HCT116 (cell line): Measurements from ENCODE around the gene KIF26B. TPM values are rescaled to one million over a fixed set of nuclear protein-coding genes. Genes with fewer than 3 reads are reported as not detected.

Experiments
- ATAC-seq: fragments of 200-7000 bp; cut with Tn5 transposase; 2 replicates; pipeline ENCODE4 v1.9.1; 2020; ENCODE audit warnings: mild to moderate bottlenecking, moderate library complexity
- BruUV-seq: library from RNA; stranded (reverse); fragments of 400-500 nt; replicated peaks from 2 replicates; lab custom pipeline; 2021; lab: Mats Ljungman, UMichigan
- CTCF ChIA-PET: fragments of 300-600 bp; sonication (Branson Sonifier 250); formaldehyde crosslinking; loops from one replicate; lab custom pipeline; 2021; ENCODE audit warnings: antibody characterized with exemption; lab: Charles Lee
- POLR2A ChIA-PET: fragments of 300-600, 350-600 bp; sonication (Branson Sonifier 250); formaldehyde crosslinking; loops from one replicate; lab custom pipeline; 2021; ENCODE audit warnings: antibody characterized with exemption; lab: Charles Lee
- RAD21 ChIA-PET, 2 experiments: fragments of 300-600 bp; sonication (Branson Sonifier 250); formaldehyde crosslinking; loops; one replicate each; lab custom pipeline; 2023; ENCODE audit warnings: low total read pairs in 2 of 2; ENCODE audit not compliant: uncharacterized antibody in 2 of 2, unreplicated experiment in 2 of 2, low non-redundant PET in 1 of 2; lab: Charles Lee
- DNase-seq: peaks from one replicate; pipeline ENCODE4 v3.0.0-alpha.2; 2010; ENCODE audit warnings: low read depth, low spot score
- H2AFZ ChIP-seq: fragments of 200-600 bp; shearing (Covaris generic), sonication (generic); 2 replicates; pipeline ENCODE4 v1.6.1; 2017; ENCODE audit warnings: low read depth, mixed run types, mixed read lengths, antibody characterized with exemption, low read length; ENCODE audit not compliant: poor library complexity, severe bottlenecking
- H3K27ac ChIP-seq: 2 replicates; pipeline ENCODE4 v1.5.1; 2012; ENCODE audit warnings: low read depth, low read length
- H3K27me3 ChIP-seq: fragments of 200-600 bp; sonication (generic); 2 replicates; pipeline ENCODE4 v1.6.1; 2016; ENCODE audit warnings: mixed run types, low read length, mixed read lengths; ENCODE audit not compliant: insufficient read depth
- H3K36me3 ChIP-seq, 2 experiments: fragments of 200-500 bp in 1 of 2; fragments of 200-600 bp in 1 of 2; sonication (Bioruptor generic) in 1 of 2; sonication (generic) in 1 of 2; 2 replicates each; pipeline versions ENCODE4 v1.5.1 to v1.6.1; 2014 to 2016; ENCODE audit warnings: low read length in 2 of 2, inconsistent platforms in 1 of 2, mixed read lengths in 1 of 2, mixed run types in 1 of 2; ENCODE audit not compliant: insufficient read depth in 2 of 2, control insufficient read depth in 1 of 2
- H3K4me1 ChIP-seq, 2 experiments: fragments of 200-600 bp in 1 of 2; sonication (generic) in 1 of 2; 2 replicates each; pipeline versions ENCODE4 v1.5.1 to v1.6.1; 2012 to 2017; ENCODE audit warnings: low read length in 2 of 2, inconsistent platforms in 1 of 2, mild to moderate bottlenecking in 1 of 2, mixed read lengths in 1 of 2, mixed run types in 1 of 2, moderate library complexity in 1 of 2; ENCODE audit not compliant: insufficient read depth in 2 of 2, control insufficient read depth in 1 of 2
- H3K4me2 ChIP-seq: fragments of 200-600 bp; sonication (generic); 2 replicates; pipeline ENCODE4 v1.6.1; 2017; ENCODE audit warnings: mixed run types, low read length, mixed read lengths
- H3K4me3 ChIP-seq, 2 experiments: fragments of 200-600 bp in 1 of 2; sonication (generic) in 1 of 2; replicated peaks in 1 of 2; 2 replicates each; pipeline ENCODE4 v1.5.1; 2011 to 2016; ENCODE audit warnings: low read length in 2 of 2, control low read depth in 1 of 2, low read depth in 1 of 2, mild to moderate bottlenecking in 1 of 2, mixed read lengths in 1 of 2, mixed run types in 1 of 2
- H3K79me2 ChIP-seq: fragments of 200-600 bp; sonication (generic); 2 replicates; pipeline ENCODE4 v1.6.1; 2017; ENCODE audit warnings: mild to moderate bottlenecking, mixed run types, low read length, moderate library complexity, mixed read lengths; ENCODE audit not compliant: insufficient read depth
- H3K9ac ChIP-seq: fragments of 200-600 bp; sonication (generic); 2 replicates; pipeline ENCODE4 v1.6.1; 2016; ENCODE audit warnings: low read length, mixed read lengths
- H3K9me2 ChIP-seq: fragments of 200-600 bp; sonication (generic), shearing (Covaris generic); 2 replicates; pipeline ENCODE4 v1.6.1; 2017; ENCODE audit warnings: mixed run types, mild to moderate bottlenecking, moderate library complexity; ENCODE audit not compliant: insufficient read depth
- H3K9me3 ChIP-seq, 2 experiments: fragments of 200-500 bp in 1 of 2; fragments of 200-600 bp in 1 of 2; sonication (Bioruptor generic) in 1 of 2; sonication (generic) in 1 of 2; 2 replicates each; pipeline ENCODE4 v1.6.1; 2014 to 2017; ENCODE audit warnings: low read length in 2 of 2, mixed read lengths in 2 of 2, inconsistent platforms in 1 of 2, low read depth in 1 of 2, mild to moderate bottlenecking in 1 of 2, mixed run types in 1 of 2, moderate library complexity in 1 of 2; ENCODE audit not compliant: control insufficient read depth in 1 of 2, insufficient read depth in 1 of 2
- H4K20me1 ChIP-seq: fragments of 200-600 bp; sonication (generic), shearing (Covaris generic); 2 replicates; pipeline ENCODE4 v1.6.1; 2017; ENCODE audit warnings: mixed run types, mild to moderate bottlenecking, moderate library complexity; ENCODE audit not compliant: insufficient read depth
- CBX3 ChIP-seq: IDR thresholded peaks from 2 replicates; pipeline ENCODE4 v1.6.1; 2012; ENCODE audit warnings: low read depth
- CEBPB ChIP-seq: IDR thresholded peaks from 2 replicates; pipeline ENCODE4 v1.6.1; 2012; ENCODE audit warnings: low read depth
- EGR1 ChIP-seq: IDR thresholded peaks from 2 replicates; pipeline ENCODE4 v1.6.1; 2012; ENCODE audit warnings: low read depth
- ELF1 ChIP-seq: IDR thresholded peaks from 2 replicates; pipeline ENCODE4 v1.6.1; 2012; ENCODE audit warnings: low read depth, borderline replicate concordance
- EZH2 ChIP-seq: fragments of 200-600 bp; sonication (generic); IDR thresholded peaks from 2 replicates; pipeline ENCODE4 v1.6.1; 2017; ENCODE audit warnings: antibody characterized with exemption, mixed run types
- FOSL1 ChIP-seq: IDR thresholded peaks from 2 replicates; pipeline ENCODE4 v1.6.1; 2012; ENCODE audit warnings: low read depth
- POLR2A ChIP-seq: IDR thresholded peaks from 2 replicates; pipeline ENCODE4 v1.7.0; 2011; ENCODE audit warnings: borderline replicate concordance; ENCODE audit not compliant: insufficient read depth, insufficient read length; ENCODE audit errors: extremely low read depth
- POLR2AphosphoS5 ChIP-seq: IDR thresholded peaks from 2 replicates; pipeline ENCODE4 v1.6.1; 2011; ENCODE audit warnings: mild to moderate bottlenecking, low read depth, low read length, moderate library complexity
- RAD21 ChIP-seq: IDR thresholded peaks from 2 replicates; pipeline ENCODE4 v1.6.1; 2012; ENCODE audit warnings: low read depth, mild to moderate bottlenecking
- SIN3A ChIP-seq: IDR thresholded peaks from 2 replicates; pipeline ENCODE4 v1.6.1; 2012; ENCODE audit warnings: low read depth
- SP1 ChIP-seq: IDR thresholded peaks from 2 replicates; pipeline ENCODE4 v1.6.1; 2012; ENCODE audit warnings: low read depth
- SRF ChIP-seq: IDR thresholded peaks from 2 replicates; pipeline ENCODE4 v1.6.1; 2012; ENCODE audit warnings: low read depth
- TCF7L2 ChIP-seq: IDR thresholded peaks from 2 replicates; pipeline ENCODE4 v1.7.0; 2011; ENCODE audit warnings: borderline replicate concordance, inconsistent platforms; ENCODE audit not compliant: insufficient read depth, insufficient read length; ENCODE audit errors: extremely low read depth
- YY1 ChIP-seq: IDR thresholded peaks from 2 replicates; pipeline ENCODE4 v1.6.1; 2011; ENCODE audit warnings: low read length, low read depth, moderate library complexity, mild to moderate bottlenecking; ENCODE audit not compliant: insufficient replicate concordance; ENCODE audit errors: extremely low read depth
- ZFX ChIP-seq: fragments of 450-650 bp; IDR thresholded peaks from 2 replicates; pipeline ENCODE4 v1.6.1; 2017
- ZNF274 ChIP-seq: fragments of 200-500 bp; sonication (Bioruptor generic); IDR thresholded peaks from 2 replicates; pipeline ENCODE4 v1.6.1; 2014; ENCODE audit warnings: mild to moderate bottlenecking, low read depth, low read length, inconsistent platforms
- intact Hi-C: fragments of 100-400 bp; cut with micrococcal nuclease; formaldehyde crosslinking; loops from 2 replicates; pipeline ENCODE4 v1.10.0; 2022
- total RNA-seq: library from RNA; stranded (reverse); gene quantifications from one replicate; pipeline ENCODE4 v1.2.1, GENCODE V29; 2021; ENCODE audit not compliant: unreplicated experiment
- TF ChIP-seq, protein P1 (sequence below): IDR thresholded peaks from 2 replicates; pipeline ENCODE4 v1.6.1; 2012
- TF ChIP-seq, protein P2 (sequence below): IDR thresholded peaks from 2 replicates; pipeline ENCODE4 v1.6.1; 2012
- TF ChIP-seq, protein P3 (sequence below): IDR thresholded peaks from 2 replicates; pipeline ENCODE4 v1.6.1; 2011; ENCODE audit warnings: mild to moderate bottlenecking, low read length, moderate library complexity; ENCODE audit not compliant: insufficient replicate concordance; ENCODE audit errors: extremely low read depth
- TF ChIP-seq, protein P4 (sequence below), 3 experiments: fragments of 200-600 bp in 1 of 3; sonication (generic) in 1 of 3; IDR thresholded peaks in 2 of 3; conservative IDR thresholded peaks in 1 of 3; 2 replicates each; pipeline ENCODE4 v1.5.1; 2012 to 2017; ENCODE audit warnings: low read depth in 2 of 3, low read length in 2 of 3, antibody characterized with exemption in 1 of 3, borderline replicate concordance in 1 of 3, control low read depth in 1 of 3, mild to moderate bottlenecking in 1 of 3, mixed read lengths in 1 of 3, mixed run types in 1 of 3, moderate library complexity in 1 of 3; ENCODE audit not compliant: insufficient read depth in 1 of 3

Gene KIF26B
- total RNA-seq, 1 experiment from 2014 or later = 0.49 TPM

DNA sequence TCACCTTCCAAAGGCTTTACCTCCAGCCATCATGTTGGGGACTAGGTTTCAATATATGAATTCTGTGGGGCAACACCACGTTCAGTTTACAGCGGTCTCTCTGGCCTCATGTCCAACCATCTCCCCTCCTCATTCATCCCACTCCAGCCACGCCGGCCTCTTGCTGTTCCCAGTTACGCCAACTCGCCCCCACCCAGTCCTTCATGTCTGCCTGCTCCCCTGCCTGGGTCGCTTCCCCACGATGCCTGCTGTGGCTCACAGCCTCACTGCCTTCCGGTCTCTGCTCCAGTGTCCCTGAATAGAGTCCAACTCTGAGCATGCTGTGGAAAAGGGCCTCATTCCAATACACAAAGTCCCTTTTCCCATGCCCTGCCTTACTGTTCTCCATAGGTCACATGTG is 193.8 kb downstream of the KIF26B start:
- no peaks in the 10 kb centered on the region for H3K36me3 ChIP-seq
- DNase-seq (no peak), ATAC-seq (no peak)
- no peaks in the 10 kb centered on the region for H3K9me2 ChIP-seq
- BruUV-seq = no TSS peak
- intact Hi-C loops = no loop called here
- ChIA-PET POLR2A (no interaction called here), CTCF (no interaction called here), RAD21 (no interaction called here)
- no peaks in the 10 kb centered on the region for H3K4me1 ChIP-seq
- H3K79me2 ChIP-seq = no peaks in the 10 kb centered on the region
- no peak overlapping the region for H3K4me2 ChIP-seq
- H3K9ac ChIP-seq = no peak overlapping the region
- no peaks in the 10 kb centered on the region for H3K9me3 ChIP-seq
- TF ChIP-seq POLR2AphosphoS5 = no peak
- TF ChIP-seq TCF7L2 = no peak
- TF ChIP-seq, protein P1, sequence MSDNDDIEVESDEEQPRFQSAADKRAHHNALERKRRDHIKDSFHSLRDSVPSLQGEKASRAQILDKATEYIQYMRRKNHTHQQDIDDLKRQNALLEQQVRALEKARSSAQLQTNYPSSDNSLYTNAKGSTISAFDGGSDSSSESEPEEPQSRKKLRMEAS = no peak
- no peak for TF ChIP-seq ZFX
- no peak for TF ChIP-seq POLR2A
- no peak for TF ChIP-seq ELF1
- no peak for TF ChIP-seq CEBPB
- TF ChIP-seq ZNF274 = no peak
- TF ChIP-seq, protein P2, sequence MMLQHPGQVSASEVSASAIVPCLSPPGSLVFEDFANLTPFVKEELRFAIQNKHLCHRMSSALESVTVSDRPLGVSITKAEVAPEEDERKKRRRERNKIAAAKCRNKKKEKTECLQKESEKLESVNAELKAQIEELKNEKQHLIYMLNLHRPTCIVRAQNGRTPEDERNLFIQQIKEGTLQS = no peak
- no peak for TF ChIP-seq SIN3A
- TF ChIP-seq, protein P3, sequence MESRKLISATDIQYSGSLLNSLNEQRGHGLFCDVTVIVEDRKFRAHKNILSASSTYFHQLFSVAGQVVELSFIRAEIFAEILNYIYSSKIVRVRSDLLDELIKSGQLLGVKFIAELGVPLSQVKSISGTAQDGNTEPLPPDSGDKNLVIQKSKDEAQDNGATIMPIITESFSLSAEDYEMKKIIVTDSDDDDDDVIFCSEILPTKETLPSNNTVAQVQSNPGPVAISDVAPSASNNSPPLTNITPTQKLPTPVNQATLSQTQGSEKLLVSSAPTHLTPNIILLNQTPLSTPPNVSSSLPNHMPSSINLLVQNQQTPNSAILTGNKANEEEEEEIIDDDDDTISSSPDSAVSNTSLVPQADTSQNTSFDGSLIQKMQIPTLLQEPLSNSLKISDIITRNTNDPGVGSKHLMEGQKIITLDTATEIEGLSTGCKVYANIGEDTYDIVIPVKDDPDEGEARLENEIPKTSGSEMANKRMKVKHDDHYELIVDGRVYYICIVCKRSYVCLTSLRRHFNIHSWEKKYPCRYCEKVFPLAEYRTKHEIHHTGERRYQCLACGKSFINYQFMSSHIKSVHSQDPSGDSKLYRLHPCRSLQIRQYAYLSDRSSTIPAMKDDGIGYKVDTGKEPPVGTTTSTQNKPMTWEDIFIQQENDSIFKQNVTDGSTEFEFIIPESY = no peak
- TF ChIP-seq SRF = no peak
- TF ChIP-seq, protein P4, sequence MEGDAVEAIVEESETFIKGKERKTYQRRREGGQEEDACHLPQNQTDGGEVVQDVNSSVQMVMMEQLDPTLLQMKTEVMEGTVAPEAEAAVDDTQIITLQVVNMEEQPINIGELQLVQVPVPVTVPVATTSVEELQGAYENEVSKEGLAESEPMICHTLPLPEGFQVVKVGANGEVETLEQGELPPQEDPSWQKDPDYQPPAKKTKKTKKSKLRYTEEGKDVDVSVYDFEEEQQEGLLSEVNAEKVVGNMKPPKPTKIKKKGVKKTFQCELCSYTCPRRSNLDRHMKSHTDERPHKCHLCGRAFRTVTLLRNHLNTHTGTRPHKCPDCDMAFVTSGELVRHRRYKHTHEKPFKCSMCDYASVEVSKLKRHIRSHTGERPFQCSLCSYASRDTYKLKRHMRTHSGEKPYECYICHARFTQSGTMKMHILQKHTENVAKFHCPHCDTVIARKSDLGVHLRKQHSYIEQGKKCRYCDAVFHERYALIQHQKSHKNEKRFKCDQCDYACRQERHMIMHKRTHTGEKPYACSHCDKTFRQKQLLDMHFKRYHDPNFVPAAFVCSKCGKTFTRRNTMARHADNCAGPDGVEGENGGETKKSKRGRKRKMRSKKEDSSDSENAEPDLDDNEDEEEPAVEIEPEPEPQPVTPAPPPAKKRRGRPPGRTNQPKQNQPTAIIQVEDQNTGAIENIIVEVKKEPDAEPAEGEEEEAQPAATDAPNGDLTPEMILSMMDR (IDR thresholded peaks at IDR 0.05 in 2 of 3, conservative IDR thresholded peaks at IDR 0.05 in 1 of 3; ENCODE audit: borderline replicate concordance in 1 of 3, insufficient read depth in 1 of 3, low read depth in 2 of 3, low read length in 2 of 3) = no peak
- no peak for TF ChIP-seq FOSL1
- no peak for TF ChIP-seq EGR1
- TF ChIP-seq SP1 = no peak
- no peak for TF ChIP-seq EZH2
- TF ChIP-seq YY1 = no peak
- no peak for TF ChIP-seq RAD21
- no peak for TF ChIP-seq CBX3
- no peaks in the 10 kb centered on the region for H4K20me1 ChIP-seq
- H3K4me3 ChIP-seq = no peak overlapping the region
- peaks cover 4% of the 10 kb centered on the region; the same call in 1 of the 2 replicates for H3K27me3 ChIP-seq
- no peak overlapping the region for H2AFZ ChIP-seq
- H3K27ac ChIP-seq = no peak overlapping the region
